Measurements from ENCODE around the gene LMF1.

The LMF1 gene

GRCh38 chr16:844638-845350, 126.0 kb downstream of the LMF1 start:
- no peak overlapping the region for H3K4me3 ChIP-seq (ENCODE audit: low read depth, low read length)
- no peak for DNase-seq (ENCODE audit: low read depth, low spot score)
- TF ChIP-seq CTCF (IDR thresholded peaks at IDR 0.05; ENCODE audit: low read depth, low read length), result no peak
- in situ Hi-C loops (cut with HindIII; ENCODE audit: low sequenced_read_pairs), result no loop called here

GRCh38 chr16:843771-844170, 127.0 kb downstream of the LMF1 start:
- no peak overlapping the region for H3K4me3 ChIP-seq (ENCODE audit: low read depth, low read length)
- no peak for DNase-seq (ENCODE audit: low read depth, low spot score)
- in situ Hi-C loops (cut with HindIII; ENCODE audit: low sequenced_read_pairs), result no loop called here
- no peak for TF ChIP-seq CTCF (IDR thresholded peaks at IDR 0.05; ENCODE audit: low read depth, low read length)

- in situ Hi-C loops (cut with HindIII; ENCODE audit: low sequenced_read_pairs), result no loop called here
- no peak for TF ChIP-seq CTCF (IDR thresholded peaks at IDR 0.05; ENCODE audit: low read depth, low read length)
- DNase-seq (ENCODE audit: low read depth, low spot score), result no peak
- H3K4me3 ChIP-seq (ENCODE audit: low read depth, low read length), result no peak overlapping the region
These were observed 127.8 kb downstream of the LMF1 start for GRCh38 chr16:842711-843560.

GRCh38 chr16:842061-842476, 128.7 kb downstream of the LMF1 start:
- DNase-seq (ENCODE audit: low read depth, low spot score), result no peak
- TF ChIP-seq CTCF (IDR thresholded peaks at IDR 0.05; ENCODE audit: low read depth, low read length), result no peak
- no peak overlapping the region for H3K4me3 ChIP-seq (ENCODE audit: low read depth, low read length)
- in situ Hi-C loops (cut with HindIII; ENCODE audit: low sequenced_read_pairs), result no loop called here

- no peak for DNase-seq (ENCODE audit: low read depth, low spot score)
- no peak overlapping the region for H3K4me3 ChIP-seq (ENCODE audit: low read depth, low read length)
- in situ Hi-C loops (cut with HindIII; ENCODE audit: low sequenced_read_pairs), result no loop called here
- no peak for TF ChIP-seq CTCF (IDR thresholded peaks at IDR 0.05; ENCODE audit: low read depth, low read length)
These were observed 129.2 kb downstream of the LMF1 start for GRCh38 chr16:841455-842060.

GRCh38 chr16:840561-841454, 130.0 kb downstream of the LMF1 start:
- TF ChIP-seq CTCF (IDR thresholded peaks at IDR 0.05; ENCODE audit: low read depth, low read length), result no peak
- H3K4me3 ChIP-seq (ENCODE audit: low read depth, low read length), result no peak overlapping the region
- no peak for DNase-seq (ENCODE audit: low read depth, low spot score)
- in situ Hi-C loops (cut with HindIII; ENCODE audit: low sequenced_read_pairs), result no loop called here

Measured in astrocyte of the spinal cord (primary cell).